Effector CD8-positive, alpha-beta T cell (primary cell): ENCODE data around the gene WWOX.

Source experiments
- DNase-seq: peaks from one replicate; lab custom pipeline; 2025; lab: John Stamatoyannopoulos, UW

Gene WWOX

GRCh38 chr16:78530283-78530682, 430.8 kb downstream of the WWOX start:
- no peak for DNase-seq

GRCh38 chr16:78535098-78535497, 435.6 kb downstream of the WWOX start:
- DNase-seq, result no peak

- DNase-seq, result no peak
Observed at GRCh38 chr16:78537511-78537910, 438.1 kb downstream of the WWOX start.

- DNase-seq, result no peak
Observed at GRCh38 chr16:78538292-78538691, 438.8 kb downstream of the WWOX start.

GRCh38 chr16:78538919-78539318, 439.5 kb downstream of the WWOX start:
- DNase-seq, result no peak

- DNase-seq, result no peak
Observed at GRCh38 chr16:78542419-78542818, 443.0 kb downstream of the WWOX start.

- no peak for DNase-seq
Observed at GRCh38 chr16:78543023-78543422, 443.6 kb downstream of the WWOX start.

GRCh38 chr16:78549366-78549765, 449.9 kb downstream of the WWOX start:
- no peak for DNase-seq

GRCh38 chr16:78551487-78552085, 452.1 kb downstream of the WWOX start:
- DNase-seq, result no peak

GRCh38 chr16:78552106-78552675, 452.7 kb downstream of the WWOX start:
- no peak for DNase-seq

GRCh38 chr16:78552716-78553115, 453.3 kb downstream of the WWOX start:
- DNase-seq, result no peak

GRCh38 chr16:78553268-78554039, 454.0 kb downstream of the WWOX start:
- DNase-seq, result no peak

GRCh38 chr16:78556421-78556820, 457.0 kb downstream of the WWOX start:
- DNase-seq, result no peak

GRCh38 chr16:78560997-78561396, 461.5 kb downstream of the WWOX start:
- no peak for DNase-seq

GRCh38 chr16:78562111-78562510, 462.7 kb downstream of the WWOX start:
- no peak for DNase-seq

- DNase-seq, result no peak
Observed at GRCh38 chr16:78562650-78563049, 463.2 kb downstream of the WWOX start.

- no peak for DNase-seq
Observed at GRCh38 chr16:78563905-78564304, 464.5 kb downstream of the WWOX start.

GRCh38 chr16:78566397-78567073, 467.1 kb downstream of the WWOX start:
- no peak for DNase-seq

- no peak for DNase-seq
Observed at GRCh38 chr16:78570399-78571141, 471.1 kb downstream of the WWOX start.

- DNase-seq, result no peak
Observed at GRCh38 chr16:78571434-78571833, 472.0 kb downstream of the WWOX start.

GRCh38 chr16:78571898-78572358, 472.5 kb downstream of the WWOX start:
- DNase-seq, result no peak

GRCh38 chr16:78574571-78574970, 475.1 kb downstream of the WWOX start:
- no peak for DNase-seq
